Neural progenitor cell (in vitro differentiated cells): ENCODE data around the gene MYD88.

ENCODE experiments used
- EZH2 ChIP-seq: fragments of 200-600 bp; sonication (generic); IDR thresholded peaks from 2 replicates; pipeline ENCODE4 v1.6.1; 2017; ENCODE audit warnings: antibody characterized with exemption, mild to moderate bottlenecking, moderate library complexity
- EZH2phosphoT487 ChIP-seq: fragments of 200-600 bp; sonication (generic); IDR thresholded peaks from 2 replicates; pipeline ENCODE4 v1.6.1; 2017; ENCODE audit warnings: antibody characterized with exemption
- TF ChIP-seq, protein P1 (sequence below): fragments of 200-600 bp; sonication (generic); IDR thresholded peaks from 2 replicates; pipeline ENCODE4 v1.5.1; 2017; ENCODE audit warnings: antibody characterized with exemption, mild to moderate bottlenecking

DNA sequence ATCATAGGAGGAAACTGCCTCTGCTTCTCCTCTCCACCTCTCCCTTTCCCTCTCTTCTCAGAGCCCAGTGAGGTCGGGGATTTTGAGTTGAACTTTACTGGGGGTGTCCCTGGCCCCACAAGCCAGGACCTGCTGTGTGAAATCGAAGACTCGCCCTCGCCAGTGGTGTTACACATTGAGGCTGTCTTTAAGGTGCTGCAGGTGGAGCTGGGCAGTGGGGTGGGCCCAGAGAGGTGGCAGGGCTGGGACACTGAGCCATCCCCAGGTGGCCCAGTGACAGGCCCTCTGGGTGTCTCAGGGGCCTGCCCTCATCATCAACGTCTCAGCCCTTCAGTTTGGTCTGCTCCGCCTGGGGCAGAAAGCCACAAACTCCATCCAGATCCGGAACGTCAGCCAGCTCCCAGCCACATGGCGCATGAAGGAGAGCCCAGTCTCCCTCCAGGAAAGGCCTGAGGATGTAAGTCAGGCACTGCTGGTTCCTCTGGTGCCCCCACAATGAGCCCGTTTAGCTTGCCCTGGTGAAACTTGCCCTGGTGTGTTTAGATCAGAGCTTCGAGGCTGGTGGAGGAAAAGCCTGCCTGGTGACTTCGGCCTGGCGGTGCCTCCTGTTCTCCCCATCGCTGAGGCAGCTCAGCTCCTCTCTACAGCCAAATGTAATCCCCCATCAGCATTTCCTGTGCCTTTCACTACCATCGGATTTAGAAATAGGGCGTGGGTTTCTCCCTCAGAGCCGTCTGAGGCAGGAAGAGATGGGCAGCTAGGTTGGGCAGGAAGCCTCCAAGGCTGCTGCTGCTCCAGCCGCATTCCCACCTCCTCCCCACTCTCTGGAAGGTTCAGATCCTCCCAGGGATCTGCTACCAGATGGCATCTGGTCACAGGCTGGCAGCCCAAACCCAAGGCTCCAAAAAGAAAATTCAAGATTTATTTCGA, 40.8 kb upstream of the MYD88 start:
- TF ChIP-seq, protein P1, sequence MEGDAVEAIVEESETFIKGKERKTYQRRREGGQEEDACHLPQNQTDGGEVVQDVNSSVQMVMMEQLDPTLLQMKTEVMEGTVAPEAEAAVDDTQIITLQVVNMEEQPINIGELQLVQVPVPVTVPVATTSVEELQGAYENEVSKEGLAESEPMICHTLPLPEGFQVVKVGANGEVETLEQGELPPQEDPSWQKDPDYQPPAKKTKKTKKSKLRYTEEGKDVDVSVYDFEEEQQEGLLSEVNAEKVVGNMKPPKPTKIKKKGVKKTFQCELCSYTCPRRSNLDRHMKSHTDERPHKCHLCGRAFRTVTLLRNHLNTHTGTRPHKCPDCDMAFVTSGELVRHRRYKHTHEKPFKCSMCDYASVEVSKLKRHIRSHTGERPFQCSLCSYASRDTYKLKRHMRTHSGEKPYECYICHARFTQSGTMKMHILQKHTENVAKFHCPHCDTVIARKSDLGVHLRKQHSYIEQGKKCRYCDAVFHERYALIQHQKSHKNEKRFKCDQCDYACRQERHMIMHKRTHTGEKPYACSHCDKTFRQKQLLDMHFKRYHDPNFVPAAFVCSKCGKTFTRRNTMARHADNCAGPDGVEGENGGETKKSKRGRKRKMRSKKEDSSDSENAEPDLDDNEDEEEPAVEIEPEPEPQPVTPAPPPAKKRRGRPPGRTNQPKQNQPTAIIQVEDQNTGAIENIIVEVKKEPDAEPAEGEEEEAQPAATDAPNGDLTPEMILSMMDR = no peak
- TF ChIP-seq EZH2 (no peak), EZH2phosphoT487 (no peak)
